Erythroblast (primary cell): ENCODE measurements around the gene CYP2W1.

ENCODE experiments used
- GATA1 ChIP-seq: IDR thresholded peaks from 2 replicates; pipeline ENCODE4 v1.6.1; 2011; ENCODE audit warnings: low read depth, mild to moderate bottlenecking, control low read depth, low read length, moderate library complexity
- POLR2A ChIP-seq: IDR thresholded peaks from 2 replicates; pipeline ENCODE4 v1.6.1; 2011; ENCODE audit warnings: mild to moderate bottlenecking, low read length

DNA sequence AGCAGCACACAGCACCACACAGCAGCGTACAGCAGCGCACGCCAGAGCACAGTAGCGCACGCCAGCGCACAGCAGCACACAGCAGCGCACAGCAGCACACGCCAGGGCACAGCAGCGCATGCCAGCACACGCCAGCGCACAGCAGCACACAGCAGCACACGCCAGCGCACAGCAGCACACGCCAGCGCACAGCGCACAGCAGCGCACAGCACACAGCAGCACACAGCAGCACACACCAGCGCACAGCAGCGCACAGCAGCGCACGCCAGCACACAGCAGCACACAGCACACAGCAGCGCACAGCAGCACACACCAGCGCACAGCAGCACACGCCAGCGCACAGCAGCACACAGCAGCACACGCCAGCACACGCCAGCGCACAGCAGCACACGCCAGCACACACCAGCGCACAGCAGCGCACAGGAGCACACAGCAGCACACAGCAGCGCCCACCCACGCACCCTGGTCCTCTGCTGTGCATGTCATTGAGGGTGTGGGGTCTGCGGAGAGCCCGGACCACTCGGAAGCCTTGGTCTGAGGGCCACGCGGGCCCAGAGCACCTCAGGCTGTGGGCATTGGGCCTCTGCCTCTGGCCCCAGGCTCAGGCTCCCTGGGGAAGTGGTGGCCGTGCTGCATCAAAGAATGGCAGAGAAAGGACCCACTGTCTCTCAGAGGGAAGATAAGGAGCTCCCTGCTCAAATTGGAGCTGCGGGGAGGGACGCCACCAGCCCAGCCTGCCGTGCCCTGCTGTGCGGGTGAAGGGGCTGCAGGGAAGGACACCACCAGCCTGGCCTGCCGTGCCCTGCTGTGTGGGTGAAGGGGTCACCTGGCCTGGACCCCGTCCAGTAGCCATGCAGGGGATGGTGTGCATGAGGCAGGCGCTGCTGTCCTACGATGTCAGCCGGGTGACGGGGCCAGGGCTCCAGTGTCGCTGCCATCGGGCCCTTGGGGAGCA lies 33.9 kb downstream of the CYP2W1 start:
- TF ChIP-seq POLR2A, result no peak
- TF ChIP-seq GATA1, result no peak
